Endothelial cell of umbilical vein (primary cell): ENCODE results near the gene SLC29A3.

Experiments used
- CTCF ChIP-seq, 2 donors: IDR thresholded peaks; 1 replicate in 1 of 2; 2 replicates in 1 of 2; pipeline ENCODE4 v1.5.1; 2011; ENCODE audit warnings: low read length in 2 of 2, mild to moderate bottlenecking in 2 of 2, moderate library complexity in 2 of 2, control low read depth in 1 of 2, inconsistent platforms in 1 of 2, low read depth in 1 of 2; ENCODE audit not compliant: insufficient read depth in 1 of 2; ENCODE audit errors: extremely low read depth in 1 of 2
- EZH2 ChIP-seq: IDR thresholded peaks from 2 replicates; pipeline ENCODE4 v1.6.1; 2012; ENCODE audit warnings: borderline replicate concordance, low read depth, mild to moderate bottlenecking, moderate library complexity, low read length, inconsistent platforms; ENCODE audit not compliant: severe bottlenecking
- MYC ChIP-seq: IDR thresholded peaks from one replicate; pipeline ENCODE4 v1.6.1; 2011; ENCODE audit warnings: mild to moderate bottlenecking, low read depth, low read length
- POLR2A ChIP-seq: IDR thresholded peaks from 2 replicates; pipeline ENCODE4 v1.6.1; 2012; ENCODE audit warnings: low read depth, mild to moderate bottlenecking, control low read depth, low read length
- TF ChIP-seq, protein P1 (sequence below): IDR thresholded peaks from 2 replicates; pipeline ENCODE4 v1.6.1; 2011; ENCODE audit not compliant: insufficient read depth, insufficient read length

GRCh38 chr10:71358277-71358676, 39.2 kb downstream of the SLC29A3 start:
- no peak for TF ChIP-seq CTCF (IDR thresholded peaks at IDR 0.05; ENCODE audit: extremely low read depth in 1 of 2, insufficient read depth in 1 of 2, low read depth in 1 of 2, low read length in 2 of 2)
- TF ChIP-seq POLR2A = no peak
- TF ChIP-seq MYC = no peak
- TF ChIP-seq EZH2 = no peak
- TF ChIP-seq, protein P1, sequence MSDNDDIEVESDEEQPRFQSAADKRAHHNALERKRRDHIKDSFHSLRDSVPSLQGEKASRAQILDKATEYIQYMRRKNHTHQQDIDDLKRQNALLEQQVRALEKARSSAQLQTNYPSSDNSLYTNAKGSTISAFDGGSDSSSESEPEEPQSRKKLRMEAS = no peak
